Gastroesophageal sphincter (tissue), 3 donors: ENCODE results near the gene RHBDD1.

Experiments used
- POLR2A ChIP-seq, 2 donors: fragments of 450-650 bp; IDR thresholded peaks; one replicate each; pipeline ENCODE4 v1.6.1; 2017; ENCODE audit warnings: antibody characterized with exemption in 2 of 2, mild to moderate bottlenecking in 2 of 2, moderate library complexity in 1 of 2
- POLR2AphosphoS5 ChIP-seq: sonication (generic); formaldehyde crosslinking; IDR thresholded peaks from one replicate; pipeline ENCODE4 v1.6.1; 2017; ENCODE audit warnings: antibody characterized with exemption
- TF ChIP-seq, protein P1 (sequence below), 4 experiments: fragments of 200-600 bp in 2 of 4; fragments of 450-650 bp in 2 of 4; sonication (generic) in 1 of 4; IDR thresholded peaks; one replicate each; pipeline ENCODE4 v1.5.1; 2017 to 2019; ENCODE audit warnings: antibody characterized with exemption in 4 of 4, mild to moderate bottlenecking in 2 of 4, moderate library complexity in 2 of 4

DNA sequence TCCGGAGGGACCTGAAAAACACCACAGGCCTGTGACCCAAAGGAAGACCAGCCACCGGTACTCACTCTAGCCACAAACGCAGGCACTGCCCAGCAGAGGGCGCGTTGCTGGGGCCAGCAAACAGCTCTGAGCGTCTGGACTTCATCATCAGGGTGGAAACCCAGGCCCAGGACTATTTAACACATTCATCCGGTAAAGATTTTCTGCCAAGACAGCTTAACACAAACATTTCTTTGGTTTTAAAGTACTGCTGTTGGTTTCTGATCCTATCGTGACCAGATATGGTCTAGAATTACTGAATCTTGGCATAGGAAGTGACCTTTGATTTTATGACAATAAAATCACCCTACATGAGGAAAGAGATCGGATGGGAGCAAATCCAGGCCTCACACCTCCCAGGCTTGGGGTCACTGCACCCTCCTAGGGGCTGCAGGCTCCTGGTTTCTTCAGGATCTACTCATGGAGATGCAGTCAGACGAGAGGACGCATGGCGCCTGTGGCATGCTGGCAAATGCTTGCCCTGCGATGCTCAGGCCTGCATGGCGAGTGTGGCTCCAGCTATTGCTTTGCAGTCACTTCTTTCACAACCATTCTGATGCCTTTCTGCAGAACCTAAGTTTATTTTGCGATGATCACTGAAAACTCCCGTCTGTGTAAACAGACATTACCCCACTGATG is 197.8 kb downstream of the RHBDD1 start:
- TF ChIP-seq, protein P1, sequence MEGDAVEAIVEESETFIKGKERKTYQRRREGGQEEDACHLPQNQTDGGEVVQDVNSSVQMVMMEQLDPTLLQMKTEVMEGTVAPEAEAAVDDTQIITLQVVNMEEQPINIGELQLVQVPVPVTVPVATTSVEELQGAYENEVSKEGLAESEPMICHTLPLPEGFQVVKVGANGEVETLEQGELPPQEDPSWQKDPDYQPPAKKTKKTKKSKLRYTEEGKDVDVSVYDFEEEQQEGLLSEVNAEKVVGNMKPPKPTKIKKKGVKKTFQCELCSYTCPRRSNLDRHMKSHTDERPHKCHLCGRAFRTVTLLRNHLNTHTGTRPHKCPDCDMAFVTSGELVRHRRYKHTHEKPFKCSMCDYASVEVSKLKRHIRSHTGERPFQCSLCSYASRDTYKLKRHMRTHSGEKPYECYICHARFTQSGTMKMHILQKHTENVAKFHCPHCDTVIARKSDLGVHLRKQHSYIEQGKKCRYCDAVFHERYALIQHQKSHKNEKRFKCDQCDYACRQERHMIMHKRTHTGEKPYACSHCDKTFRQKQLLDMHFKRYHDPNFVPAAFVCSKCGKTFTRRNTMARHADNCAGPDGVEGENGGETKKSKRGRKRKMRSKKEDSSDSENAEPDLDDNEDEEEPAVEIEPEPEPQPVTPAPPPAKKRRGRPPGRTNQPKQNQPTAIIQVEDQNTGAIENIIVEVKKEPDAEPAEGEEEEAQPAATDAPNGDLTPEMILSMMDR (IDR thresholded peaks at IDR 0.05), result peak in 1 of 4 experiments; percentile 38
- TF ChIP-seq POLR2A (IDR thresholded peaks at IDR 0.05) (no peak), POLR2AphosphoS5 (no peak)
